Embryonic facial prominence (tissue), 1 donor: ENCODE data around the gene ARHGAP10.

Experiments used
- DNase-seq: peaks from one replicate; pipeline ENCODE4 v3.0.0-alpha.2; 2016; ENCODE audit errors: extremely low spot score

ARHGAP10 gene

GRCh38 chr4:147769386-147769785 lies 37.5 kb downstream of the ARHGAP10 start:
- no peak for DNase-seq

DNA sequence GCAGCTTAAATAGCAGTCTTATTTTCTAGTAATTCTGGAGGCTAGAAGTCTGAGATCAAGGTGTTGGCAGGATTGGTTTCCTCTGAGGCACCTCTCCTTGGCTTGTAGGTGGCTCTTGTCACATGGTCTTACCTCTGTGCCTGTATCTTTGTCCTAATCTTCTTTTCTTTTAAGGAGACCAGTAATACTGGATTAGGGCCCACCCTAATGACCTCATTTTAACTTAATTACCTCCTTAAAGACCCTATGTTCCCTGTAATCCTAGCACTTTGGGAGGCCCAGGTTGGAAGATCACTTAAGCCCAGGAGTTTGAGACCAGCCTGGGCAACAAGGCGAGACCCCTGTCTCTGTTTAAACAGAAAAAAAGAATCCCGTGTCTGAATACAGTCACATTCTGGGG lies 38.9 kb downstream of the ARHGAP10 start:
- DNase-seq, result no peak

DNA sequence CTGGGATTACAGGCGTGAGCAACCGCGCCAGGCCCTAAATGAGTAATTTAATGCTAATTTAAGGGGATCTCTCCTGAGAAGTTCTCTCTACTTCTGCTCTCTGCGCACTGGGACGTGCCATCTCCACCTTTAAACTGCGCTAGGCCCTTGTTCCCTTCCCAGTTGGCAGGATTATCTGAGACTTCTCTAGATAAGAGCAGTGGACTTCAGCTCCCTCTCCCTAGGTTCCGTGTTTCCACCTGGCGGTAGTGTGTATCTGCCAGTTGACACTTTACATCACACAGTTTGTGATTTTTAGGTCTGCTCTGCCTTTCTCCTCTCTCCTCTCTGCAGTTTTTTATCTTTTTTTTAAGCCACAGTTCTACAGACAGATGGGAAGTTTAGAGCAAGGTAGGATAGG lies 40.2 kb downstream of the ARHGAP10 start:
- no peak for DNase-seq

DNA sequence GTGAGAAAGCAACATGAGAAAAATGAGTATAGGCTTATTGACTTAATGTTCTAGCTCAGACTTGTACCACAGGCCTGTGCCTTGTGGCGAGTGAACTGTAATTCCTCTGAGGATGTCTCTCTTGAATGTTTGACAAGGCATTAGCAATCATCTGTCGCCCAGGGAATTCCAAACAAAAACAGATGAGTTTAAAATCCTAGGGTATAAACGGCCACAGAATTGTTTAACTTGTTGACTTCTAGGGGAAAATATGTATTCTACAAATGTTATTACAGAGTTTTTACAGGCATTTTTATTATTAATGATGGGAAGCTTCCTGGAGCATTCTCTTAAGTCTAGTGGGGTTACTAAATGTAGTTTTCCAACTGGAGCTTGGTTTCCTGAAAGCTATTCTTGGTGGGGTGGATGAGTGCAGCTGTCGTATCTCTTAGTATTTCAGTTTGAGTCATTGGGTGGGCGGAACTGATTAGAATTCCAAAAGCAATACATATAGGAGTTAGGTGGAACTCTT lies 40.6 kb downstream of the ARHGAP10 start:
- no peak for DNase-seq

- no peak for DNase-seq
Measured at GRCh38 chr4:147773261-147774184, 41.6 kb downstream of the ARHGAP10 start.

GRCh38 chr4:147776716-147777115 lies 44.8 kb downstream of the ARHGAP10 start:
- no peak for DNase-seq

DNA sequence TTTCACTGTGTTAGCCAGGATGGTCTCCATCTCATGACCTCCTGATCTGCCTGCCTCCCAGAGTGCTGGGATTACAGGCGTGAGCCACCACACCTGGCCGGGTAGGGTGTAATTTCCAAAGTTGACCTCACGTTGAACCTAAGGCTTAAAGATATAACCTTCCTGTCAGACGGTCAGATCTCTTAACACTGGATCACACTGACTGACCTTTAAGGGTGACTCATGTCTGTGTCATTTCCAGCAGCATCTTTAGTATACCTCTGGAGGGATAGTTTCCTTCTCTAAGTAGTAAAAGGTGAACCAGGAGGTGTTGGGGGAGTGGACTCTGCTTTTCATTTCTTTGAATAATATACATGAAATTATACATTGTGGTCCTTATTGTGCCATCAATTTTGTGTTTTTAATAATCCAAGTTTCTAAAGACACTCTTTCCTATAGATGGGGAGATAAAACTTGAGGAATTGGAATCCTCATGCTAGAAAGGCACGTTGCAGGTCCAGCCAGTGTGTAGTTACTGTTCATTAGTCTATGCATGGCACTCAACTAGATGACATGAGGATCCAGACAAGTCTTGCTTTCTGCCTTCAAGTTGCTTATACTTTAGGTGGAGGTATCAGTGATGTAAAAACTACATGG lies 45.7 kb downstream of the ARHGAP10 start:
- DNase-seq, result no peak

DNA sequence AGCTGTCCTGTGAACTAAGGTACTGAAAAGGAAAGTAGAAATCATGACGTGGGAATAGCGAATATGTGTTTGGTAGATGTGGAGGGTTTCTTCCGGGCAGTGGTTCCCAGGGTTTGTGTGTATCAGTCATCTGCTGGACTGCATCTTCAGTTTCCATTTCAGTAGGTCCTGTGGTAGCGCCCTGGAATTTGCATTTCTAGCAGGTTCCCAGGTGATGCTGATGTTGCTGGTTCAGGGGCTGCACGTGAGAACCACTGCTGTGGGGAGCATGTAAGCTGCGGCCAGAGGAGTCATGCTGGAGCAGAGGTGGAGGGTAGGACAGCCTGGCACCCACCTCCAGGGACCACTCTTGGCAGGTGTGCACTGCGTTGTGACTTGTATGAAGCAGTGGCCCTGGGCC lies 47.1 kb downstream of the ARHGAP10 start:
- no peak for DNase-seq

- no peak for DNase-seq
Measured at GRCh38 chr4:147779451-147779850, 47.6 kb downstream of the ARHGAP10 start.

DNA sequence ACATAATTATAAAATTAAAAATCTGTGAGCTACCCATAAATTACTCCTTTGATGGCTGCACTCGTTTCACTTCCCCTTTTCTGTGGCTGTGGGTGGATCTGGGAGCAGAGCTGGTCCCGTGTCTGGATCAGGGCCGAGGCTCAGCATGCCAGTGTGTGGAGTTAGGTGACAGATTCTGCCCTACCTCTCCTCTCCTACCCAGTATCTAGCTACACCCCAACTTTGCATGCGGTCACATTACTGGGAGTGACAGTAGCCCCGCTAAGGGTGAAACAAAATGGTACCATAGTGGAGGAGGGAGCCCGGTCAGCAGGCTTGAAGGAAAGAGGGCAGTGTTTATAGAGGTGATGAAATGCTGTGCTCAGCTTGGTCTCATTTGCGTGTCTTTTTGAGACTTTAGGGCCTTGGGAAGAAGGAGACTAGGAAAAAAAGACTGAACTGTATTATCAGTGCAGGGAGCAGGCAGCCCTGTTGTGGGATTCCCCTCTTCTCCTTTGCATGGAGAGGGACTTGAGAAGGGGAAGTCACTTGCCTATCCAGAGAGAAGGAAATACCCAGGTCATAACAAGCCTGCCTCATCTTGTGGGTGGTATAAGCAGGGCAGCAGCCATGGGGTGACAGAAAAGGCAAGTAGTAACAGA lies 48.4 kb downstream of the ARHGAP10 start:
- no peak for DNase-seq

GRCh38 chr4:147782087-147782781 lies 50.3 kb downstream of the ARHGAP10 start:
- no peak for DNase-seq

DNA sequence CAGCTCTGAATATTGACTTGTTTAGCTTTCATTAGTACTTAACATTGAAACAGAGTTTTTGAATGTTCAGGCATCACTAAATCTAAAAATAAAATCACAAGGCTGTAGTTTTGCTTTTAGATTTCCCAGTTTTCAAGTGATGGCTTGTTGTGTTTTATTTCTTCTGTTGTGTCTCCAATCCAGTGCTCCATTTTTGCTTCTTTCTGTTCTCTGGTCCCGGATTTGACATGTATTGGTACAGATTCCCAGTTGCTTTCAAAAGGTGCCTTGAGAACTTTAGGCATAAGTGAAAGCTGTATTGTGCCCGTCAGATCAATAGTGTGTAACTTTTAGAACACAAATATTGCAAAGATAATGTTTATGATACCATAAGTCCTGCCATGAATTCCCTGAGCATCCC lies 53.2 kb downstream of the ARHGAP10 start:
- no peak for DNase-seq

DNA sequence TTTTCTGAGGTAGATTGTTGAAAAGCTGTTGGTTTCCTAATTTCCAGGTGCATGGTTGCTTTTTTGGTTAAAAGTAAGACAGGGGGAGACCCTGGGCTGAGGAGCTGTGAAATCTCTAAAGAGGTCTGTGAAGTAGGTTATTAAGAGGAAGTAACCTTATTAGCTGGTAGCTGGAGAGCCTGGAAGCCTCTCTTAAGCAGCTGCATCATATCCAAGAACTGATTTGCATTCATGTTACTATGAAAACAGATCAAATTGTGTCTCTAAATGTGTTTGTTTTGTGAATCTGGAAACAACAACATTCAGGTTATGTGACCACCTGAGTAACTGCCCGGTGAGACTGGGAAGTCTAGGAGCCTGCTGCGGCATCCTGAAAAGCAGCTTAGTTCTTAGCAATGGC lies 54.1 kb downstream of the ARHGAP10 start:
- no peak for DNase-seq

GRCh38 chr4:147786531-147786930 lies 54.6 kb downstream of the ARHGAP10 start:
- no peak for DNase-seq

GRCh38 chr4:147787204-147787603 lies 55.3 kb downstream of the ARHGAP10 start:
- no peak for DNase-seq

DNA sequence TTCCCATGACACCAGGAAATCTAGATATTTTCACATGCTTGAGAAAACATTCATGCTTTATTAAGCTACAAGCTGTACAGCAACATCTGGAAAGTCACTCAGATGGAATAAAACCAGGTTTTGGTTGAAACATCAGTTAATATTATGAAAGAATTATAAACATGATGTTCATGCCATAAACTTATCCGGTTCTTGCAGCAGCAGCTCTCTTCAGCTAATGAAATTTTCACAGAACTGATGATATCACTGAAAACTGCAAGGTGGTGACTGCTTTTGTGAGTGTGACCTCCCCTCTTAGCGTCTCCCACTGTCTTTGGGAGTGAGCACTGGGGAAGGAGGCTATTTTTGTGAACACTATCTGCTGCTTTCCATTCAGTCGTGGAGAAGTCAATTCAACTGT lies 56.9 kb downstream of the ARHGAP10 start:
- DNase-seq, result no peak

- DNase-seq, result no peak
Measured at GRCh38 chr4:147789596-147789995, 57.7 kb downstream of the ARHGAP10 start.

DNA sequence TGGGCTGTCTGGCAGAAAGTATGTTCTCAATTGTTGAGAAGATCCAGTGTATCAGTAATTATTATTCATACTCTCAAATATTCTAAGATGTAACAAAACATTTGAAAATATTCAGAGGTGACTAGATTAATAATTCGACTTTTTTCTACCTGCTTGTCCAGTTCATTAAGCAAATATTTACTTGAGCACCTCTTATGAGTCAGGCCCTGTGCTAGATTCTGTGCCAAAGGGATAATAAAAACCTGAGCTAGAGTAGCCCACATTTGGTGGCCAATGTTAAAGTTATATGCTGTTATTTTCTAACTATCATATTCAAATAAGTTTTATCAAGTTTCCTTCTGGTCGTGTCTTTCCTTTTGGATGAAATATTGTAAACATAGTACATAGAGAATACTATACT lies 58.5 kb downstream of the ARHGAP10 start:
- no peak for DNase-seq

DNA sequence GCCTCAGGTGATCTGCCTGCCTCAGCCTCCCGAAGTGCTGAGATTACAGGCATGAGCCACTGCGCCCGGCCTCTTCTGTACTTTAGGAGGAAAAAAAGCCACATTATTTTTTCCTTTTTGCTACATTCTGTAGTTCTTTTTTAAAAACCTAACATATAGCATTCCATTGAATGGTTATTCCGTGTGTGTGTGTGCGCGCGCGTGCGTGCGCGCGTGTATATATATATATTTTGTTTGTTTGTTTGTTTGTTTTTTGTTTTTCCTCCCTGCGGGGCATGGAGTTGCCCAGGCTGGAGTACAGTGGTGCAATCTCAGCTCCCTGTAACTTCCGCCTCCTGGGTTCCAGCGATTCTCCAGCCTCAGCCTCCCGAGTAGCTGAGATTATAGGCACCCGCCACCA lies 59.5 kb downstream of the ARHGAP10 start:
- no peak for DNase-seq

GRCh38 chr4:147791865-147792264 lies 60.0 kb downstream of the ARHGAP10 start:
- no peak for DNase-seq

DNA sequence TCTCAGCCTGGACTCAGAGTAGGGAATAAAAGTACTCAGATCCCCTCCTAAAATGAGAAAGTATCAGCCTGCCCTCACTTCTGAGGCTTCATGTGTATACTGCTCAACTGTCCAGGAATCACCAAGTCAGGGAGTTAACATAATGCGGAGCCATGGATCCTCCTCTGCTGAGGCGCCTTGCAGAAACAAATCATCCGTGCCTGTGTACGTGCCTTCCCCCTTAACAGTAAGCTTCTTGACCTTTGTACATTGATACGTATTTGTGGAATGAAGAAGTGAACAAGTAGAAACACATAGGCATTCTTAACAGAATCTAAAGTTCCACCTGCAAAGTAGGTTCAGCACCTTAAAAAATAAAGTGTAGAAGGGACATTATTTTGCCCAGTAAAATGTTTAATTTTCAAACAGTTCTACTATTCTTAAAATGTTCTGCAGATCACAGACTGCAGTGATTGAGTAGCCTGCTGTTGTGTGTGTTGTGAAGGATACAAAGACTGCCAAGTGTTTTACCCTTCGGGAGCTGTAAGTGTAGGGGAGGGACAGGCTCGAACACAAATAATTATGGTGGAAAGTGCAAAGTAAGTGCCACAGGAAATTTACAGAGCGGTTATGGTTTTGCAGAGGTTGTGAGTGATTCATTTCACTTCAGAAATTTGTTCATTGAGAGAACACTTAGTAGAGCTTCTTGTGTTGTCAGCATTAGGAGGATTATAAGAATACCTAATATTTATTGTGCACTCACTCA lies 61.9 kb downstream of the ARHGAP10 start:
- DNase-seq, result no peak
